ENCODE measurements around the gene CATSPERZ. TPM values are rescaled to one million over a fixed set of nuclear protein-coding genes. Genes with fewer than 3 reads are reported as not detected.

CATSPERZ gene
- total RNA-seq, 1 donor from 2014 or later: not detected

DNA sequence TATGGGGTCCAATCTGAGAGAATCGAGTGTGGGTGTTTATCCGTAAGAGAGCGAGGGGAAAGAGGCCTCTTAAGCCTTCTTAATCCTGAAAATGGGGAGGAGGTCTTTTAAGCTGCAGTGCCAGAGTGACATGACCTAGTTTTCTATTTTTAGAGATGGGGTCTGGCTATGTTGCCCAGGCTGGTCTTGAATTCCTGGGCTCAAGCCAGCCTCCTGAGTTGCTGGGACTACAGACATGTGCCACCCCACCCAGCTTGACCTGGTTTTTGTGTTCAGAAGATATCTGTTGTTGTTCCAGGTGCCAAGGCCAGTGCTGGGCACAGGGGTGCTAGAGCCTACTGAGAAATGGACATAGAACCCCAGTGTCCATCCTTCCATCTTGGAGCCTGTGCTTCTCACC is 17.1 kb upstream of the CATSPERZ start:
- intact Hi-C loops (cut with micrococcal nuclease): no loop called here
- no peak for DNase-seq
- ATAC-seq: no peak

DNA sequence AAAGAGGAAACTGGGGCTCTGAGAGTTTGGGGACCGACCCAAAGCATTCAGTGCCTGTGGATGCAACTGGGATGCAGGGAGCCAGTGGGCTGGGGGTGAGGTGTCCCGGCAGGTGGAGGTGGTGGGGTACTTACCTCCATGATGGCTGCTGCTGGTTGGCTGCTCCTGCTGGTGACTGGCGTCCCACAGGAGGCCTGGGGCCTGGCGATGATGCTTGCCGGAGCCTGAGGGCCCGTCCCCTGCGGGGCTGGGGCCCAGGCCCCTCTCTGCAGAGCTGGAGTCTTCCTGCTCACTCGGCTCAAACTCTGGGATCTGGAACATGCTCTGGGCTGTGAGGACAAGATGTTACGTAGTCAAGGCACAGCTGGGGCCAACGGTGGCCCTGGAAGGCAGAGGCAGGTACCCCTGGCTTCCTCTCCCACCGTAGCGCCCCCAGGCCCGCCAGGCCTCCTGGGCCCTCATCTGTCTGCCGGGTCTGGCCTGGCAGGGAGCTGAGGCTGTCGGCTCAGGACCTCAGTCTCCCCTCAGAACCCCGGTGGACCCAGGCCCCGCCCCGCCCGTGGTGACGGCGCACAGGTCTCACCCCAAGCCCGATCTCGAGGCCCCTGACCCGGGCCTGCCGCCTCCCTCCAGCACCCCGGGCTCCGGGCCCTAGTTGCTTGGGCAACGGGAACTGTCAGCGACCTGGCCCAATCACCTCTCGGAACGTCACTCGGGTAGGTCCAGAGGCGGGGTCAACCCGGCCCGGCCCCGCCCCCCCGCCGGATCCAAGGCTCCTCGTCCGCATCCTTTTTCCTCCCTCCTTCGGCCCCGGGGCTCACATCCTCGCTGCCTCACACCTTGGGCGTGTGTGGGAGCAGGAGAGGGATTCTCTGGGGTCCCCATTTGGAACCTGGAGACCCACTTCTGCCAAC is 15.9 kb upstream of the CATSPERZ start, which contains the start of gene BAD:
Gene BAD (minus strand): TSS at position 618 of the 914 bp plus-strand sequence. CDS start 297 bp downstream, at position 321.
- peak; percentile 90 for ATAC-seq
- DNase-seq: peak; percentile 97
- intact Hi-C loops (cut with micrococcal nuclease): no loop called here

DNA sequence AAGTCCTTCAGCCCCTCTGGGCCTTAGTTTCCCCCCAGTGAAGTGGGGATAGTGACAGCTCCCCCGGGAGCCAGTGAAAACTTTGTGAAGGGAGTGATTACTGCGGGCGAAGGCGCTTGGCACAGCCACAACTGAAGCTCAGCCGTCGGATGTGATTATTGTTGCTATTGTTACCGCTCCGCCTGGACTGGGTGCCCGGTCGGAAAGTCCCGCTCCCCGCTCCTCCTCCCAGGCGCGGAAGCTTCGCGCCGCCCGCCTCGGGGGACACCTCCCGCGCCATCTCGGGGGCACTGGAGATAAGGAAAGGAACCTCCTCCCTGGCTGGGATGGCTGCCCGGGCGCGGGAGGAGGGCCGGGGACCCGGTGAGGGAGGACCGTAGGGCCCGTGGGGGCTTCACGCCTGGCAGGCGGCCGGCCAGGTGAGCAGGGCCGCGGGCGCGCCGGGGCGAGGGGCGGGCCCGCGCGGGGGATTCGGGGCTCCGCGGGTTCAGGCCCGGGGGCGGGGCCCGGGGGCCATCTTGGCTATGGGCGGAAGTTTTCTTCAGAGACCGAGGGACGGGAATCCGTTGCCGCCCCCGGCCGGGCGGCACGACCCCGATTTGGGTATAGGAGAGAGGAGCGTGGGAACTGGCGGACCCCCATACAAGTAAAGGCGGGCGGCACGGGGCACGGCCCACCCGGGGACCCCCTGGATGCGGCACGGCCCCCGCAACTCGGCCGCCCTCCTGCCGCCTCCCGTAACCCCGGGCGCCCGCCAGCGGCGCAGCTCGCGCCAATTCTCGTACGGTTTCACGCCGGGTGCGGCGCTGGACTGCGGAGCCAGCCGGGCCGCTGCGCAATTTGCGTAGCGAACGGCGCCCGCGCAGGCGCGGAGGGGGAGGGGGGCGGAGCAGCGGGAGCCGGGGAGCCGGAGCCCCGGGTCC is 14.9 kb upstream of the CATSPERZ start, which contains the start of gene GPR137:
Gene GPR137 (plus strand): TSS at position 887 of the 923 bp plus-strand sequence. CDS start 677 bp downstream, outside the sequence.
- ATAC-seq (peak; percentile 80), DNase-seq (peak; percentile 93)
- intact Hi-C loops (cut with micrococcal nuclease): no loop called here

DNA sequence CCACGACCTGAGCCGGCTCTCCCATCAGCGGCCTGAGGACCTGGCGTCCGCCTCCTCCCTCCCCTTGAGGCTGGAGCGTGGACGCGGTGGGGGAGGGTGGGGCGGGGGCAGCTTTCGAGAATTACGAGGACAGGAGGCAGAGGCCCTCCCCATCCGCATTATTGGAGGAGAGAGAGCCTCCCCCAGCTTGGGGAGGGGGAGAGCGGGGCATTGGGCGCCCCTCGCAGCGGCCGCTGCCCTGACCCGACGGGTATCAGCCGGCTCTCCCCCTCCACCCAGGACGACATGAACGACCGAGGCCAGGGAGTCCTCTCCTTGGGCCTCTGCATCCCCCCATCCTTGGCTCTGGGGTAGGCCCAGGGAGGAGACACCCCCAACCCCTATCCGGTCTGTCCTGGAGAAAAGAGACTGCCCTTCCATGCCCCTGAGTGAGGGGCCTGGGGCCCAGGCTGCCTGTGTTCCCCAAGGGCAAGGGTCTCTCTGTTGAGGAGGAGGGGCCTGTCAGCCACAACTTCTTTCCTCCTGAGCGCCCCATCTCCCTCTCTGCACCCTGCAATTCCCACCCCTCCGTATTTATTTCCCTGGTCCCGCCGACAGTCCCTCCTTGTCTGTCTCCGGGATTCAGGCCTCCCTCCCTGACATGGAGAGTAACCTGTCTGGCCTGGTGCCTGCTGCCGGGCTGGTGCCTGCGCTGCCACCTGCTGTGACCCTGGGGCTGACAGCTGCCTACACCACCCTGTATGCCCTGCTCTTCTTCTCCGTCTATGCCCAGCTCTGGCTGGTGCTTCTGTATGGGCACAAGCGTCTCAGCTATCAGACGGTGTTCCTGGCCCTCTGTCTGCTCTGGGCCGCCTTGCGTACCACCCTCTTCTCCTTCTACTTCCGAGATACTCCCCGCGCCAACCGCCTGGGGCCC is 14.0 kb upstream of the CATSPERZ start:
- ATAC-seq: no peak
- intact Hi-C loops (cut with micrococcal nuclease): no loop called here

DNA sequence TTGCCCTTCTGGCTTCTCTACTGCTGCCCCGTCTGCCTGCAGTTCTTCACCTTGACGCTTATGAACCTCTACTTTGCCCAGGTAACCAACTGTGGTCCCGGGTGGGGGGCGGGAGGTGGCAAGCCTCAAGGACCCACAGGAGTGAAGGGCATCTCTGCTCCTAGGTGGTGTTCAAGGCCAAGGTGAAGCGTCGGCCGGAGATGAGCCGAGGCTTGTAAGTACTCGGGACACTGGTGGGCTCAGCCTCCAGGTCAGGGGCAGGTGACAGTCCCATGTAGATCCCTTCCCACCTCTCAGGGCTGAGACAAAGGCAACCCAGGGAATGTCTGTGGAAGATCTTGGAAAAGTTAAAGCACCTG is 13.4 kb upstream of the CATSPERZ start:
- intact Hi-C loops (cut with micrococcal nuclease): no loop called here
- no peak for ATAC-seq
- no peak for DNase-seq

More for the DNA sequence above, 14.0 kb upstream of the CATSPERZ start:
- no peak for DNase-seq

DNA sequence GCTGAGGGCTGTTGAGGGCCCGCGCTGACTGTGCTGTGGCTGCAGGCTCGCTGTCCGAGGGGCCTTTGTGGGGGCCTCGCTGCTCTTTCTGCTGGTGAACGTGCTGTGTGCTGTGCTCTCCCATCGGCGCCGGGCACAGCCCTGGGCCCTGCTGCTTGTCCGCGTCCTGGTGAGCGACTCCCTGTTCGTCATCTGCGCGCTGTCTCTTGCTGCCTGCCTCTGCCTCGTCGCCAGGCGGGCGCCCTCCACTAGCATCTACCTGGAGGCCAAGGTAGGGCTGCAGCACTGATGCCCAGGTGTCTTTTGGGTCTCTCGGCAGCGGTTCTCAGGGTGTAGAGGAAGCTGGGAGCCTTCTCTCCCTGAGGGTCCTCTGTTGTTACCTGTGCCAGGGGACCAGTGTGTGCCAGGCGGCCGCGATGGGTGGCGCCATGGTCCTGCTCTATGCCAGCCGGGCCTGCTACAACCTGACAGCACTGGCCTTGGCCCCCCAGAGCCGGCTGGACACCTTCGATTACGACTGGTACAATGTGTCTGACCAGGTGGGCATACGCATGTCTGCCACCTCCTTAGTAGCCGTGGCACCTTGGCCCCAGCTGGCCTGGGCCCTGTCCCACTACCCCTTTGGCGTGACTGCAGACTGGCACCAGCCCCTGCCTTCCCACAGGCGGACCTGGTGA is 12.3 kb upstream of the CATSPERZ start:
- DNase-seq (no peak), ATAC-seq (no peak)
- intact Hi-C loops (cut with micrococcal nuclease): no loop called here

DNA sequence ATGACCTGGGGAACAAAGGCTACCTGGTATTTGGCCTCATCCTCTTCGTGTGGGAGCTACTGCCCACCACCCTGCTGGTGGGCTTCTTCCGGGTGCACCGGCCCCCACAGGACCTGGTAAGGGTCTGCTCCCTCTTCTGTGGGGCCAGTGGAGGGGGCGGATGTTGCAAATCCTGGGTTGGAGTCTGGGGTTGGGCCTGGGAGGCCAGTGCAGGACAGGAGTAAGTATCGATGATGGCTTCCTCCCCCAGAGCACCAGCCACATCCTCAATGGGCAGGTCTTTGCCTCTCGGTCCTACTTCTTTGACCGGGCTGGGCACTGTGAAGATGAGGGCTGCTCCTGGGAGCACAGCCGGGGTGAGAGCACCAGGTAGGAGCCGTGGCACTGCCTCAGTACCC is 11.8 kb upstream of the CATSPERZ start:
- no peak for DNase-seq
- intact Hi-C loops (cut with micrococcal nuclease): no loop called here
- ATAC-seq: no peak

DNA sequence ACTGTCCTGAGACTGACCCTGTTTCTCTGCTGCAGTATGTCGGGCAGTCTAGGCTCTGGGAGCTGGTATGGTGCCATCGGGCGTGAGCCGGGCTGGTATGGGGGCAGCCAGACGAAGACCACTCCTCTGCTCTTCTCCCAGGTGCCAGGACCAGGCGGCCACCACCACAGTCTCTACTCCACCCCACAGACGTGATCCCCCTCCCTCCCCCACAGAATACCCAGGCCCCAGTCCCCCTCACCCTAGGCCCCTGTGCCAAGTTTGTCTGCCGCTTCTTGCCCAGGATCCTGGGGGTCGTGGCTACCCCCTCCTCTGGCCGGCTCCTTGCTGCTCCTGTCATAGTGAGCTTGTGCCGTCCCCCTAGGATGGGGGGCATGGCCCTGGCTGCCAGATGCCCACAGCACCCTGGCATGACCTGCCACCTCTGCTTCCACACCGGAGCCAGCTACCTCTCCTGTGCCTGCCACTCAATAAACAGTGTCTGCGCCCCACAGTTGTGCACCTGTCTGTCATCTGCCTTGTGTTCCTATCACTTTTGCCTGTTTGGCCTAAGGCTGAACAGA is 11.1 kb upstream of the CATSPERZ start:
- ATAC-seq (no peak), DNase-seq (no peak)
- intact Hi-C loops (cut with micrococcal nuclease): no loop called here

DNA sequence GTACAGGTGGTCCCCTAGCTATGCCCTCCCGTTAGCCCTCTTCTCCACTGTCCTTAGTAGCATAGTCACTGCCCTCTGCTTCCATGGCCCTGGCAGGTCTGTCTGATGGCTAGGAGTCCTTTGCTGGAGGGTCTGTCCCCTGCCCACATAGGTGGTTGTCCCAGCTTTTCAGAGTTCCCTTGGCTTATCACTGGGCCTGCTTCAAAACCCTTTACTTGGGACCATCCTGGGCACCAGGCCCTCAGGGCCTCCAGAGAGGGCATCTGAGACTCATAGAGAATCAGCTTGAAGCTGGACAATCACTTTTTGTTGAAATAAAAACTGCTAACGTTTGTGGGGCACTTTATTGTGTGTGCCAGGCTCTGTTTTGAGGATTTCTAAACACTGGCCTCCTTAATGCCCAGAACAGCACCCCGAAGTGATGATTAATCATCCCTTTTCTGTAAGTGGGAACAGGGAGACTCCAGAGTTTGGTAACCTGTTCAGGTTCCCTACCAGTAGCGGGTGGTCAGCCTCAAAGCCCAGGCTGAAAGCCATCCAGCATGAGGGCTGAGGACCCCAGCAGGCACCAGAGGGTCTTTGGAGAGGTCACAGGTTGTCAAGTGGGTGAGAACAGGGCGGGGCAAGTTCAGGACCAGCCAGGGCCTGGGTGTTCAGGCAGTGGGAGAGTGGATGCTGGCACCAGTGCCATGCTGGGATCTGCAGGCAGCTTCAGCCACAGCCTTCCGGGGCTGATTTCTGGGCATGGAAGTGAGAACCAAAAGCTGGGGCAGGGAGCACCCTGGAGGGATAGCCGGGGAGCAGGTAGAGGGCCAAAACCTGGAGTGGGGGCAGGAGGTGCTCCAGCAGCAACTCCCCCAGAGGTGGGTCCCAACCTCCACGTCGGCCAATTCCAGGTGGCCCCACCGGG is 9.6 kb upstream of the CATSPERZ start:
- ATAC-seq: no peak
- intact Hi-C loops (cut with micrococcal nuclease): no loop called here
- DNase-seq: no peak

DNA sequence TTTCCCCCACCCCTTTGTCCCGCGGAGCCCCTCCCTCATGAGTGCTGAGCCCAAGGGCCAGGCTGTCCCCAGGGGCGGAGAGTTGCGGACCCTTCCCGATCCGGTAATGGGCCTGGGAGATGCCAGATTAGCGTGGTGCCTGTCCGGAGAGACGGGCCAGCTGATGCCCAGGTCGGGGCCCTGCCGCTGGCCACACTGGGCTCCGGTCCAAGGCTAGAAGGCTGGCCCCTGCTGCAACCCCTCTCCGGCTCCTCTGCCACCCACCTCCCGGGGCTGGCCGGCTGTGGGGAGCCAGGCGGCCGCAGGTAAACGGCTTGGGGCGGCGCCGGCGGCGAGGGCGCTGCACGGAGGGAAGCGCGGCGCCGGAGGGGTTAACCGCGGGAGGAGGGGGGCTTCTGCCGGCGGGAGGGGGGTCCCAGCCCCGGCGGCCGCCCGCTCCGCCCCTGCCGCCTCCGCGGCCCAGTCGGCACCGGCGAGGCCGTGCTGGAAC is 8.9 kb upstream of the CATSPERZ start, which contains the start of gene KCNK4:
Gene KCNK4 (plus strand): TSS at position 41 of the 490 bp plus-strand sequence. CDS start 1,717 bp downstream, outside the sequence.
- intact Hi-C loops (cut with micrococcal nuclease): no loop called here
- no peak for DNase-seq
- no peak for ATAC-seq

DNA sequence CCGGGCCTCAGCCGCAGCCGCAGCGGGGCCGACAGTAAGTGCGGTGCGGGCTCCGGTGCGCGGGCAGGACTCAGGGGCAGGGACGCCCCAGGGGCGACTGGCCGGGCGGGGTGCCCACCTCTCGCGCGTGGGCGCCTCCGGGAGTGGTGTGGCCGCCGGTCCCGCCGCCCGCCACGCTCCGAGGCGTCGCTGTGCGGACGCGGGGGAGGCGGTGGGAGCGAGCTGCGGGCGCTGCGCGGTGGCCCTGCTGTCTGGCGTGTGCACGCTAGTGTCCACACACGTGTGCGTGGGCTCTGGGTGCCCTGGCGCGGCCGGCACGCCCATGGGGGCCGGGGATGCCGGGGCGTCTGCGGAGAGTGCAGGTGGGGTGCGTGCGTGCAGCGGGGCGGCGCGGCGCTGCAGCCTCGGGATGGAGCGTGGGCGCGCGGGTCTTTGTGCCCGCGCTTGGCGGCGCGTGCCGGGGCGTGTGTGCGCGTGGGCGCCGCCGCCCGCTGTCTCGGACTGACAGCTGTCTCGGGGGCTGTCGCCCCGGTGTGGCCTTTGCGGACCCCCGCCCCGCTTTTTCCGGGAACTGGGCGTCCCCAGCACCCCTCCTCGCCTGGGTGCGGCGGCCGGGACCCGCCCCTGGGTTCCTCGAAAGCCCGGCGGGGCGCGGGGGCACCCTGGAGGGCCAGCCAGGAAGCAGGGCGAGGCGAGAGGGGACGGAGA is 8.3 kb upstream of the CATSPERZ start:
- no peak for DNase-seq
- intact Hi-C loops (cut with micrococcal nuclease): no loop called here
- no peak for ATAC-seq

DNA sequence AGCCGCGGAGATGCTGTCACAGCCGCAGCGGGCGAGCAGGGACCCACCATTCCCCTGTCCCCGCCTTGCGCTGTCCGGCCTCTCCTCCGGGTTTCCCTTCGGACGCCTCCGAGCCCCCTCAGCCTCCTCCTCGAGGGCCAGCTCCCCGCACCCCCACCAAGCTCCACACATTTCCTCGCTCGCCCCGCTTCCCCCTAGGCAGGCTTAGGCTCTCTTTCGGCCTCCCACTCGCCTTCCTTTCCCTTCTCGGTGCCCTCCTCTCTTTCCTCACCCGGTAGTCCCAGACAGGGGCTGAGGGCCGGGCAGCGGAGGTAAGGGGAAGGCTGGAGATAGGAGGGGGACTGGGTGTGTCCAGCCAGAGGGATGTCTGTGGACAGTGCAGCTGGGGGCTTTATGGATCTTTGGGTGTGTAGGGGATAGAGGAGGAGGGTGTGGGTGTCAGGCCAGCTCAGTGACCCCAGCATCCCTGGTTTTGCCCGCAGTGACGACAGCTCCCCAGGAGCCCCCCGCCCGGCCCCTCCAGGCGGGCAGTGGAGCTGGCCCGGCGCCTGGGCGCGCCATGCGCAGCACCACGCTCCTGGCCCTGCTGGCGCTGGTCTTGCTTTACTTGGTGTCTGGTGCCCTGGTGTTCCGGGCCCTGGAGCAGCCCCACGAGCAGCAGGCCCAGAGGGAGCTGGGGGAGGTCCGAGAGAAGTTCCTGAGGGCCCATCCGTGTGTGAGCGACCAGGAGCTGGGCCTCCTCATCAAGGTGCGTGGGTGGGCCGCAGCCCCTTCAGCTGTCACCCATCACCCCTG is 7.5 kb upstream of the CATSPERZ start:
- no peak for ATAC-seq
- no peak for DNase-seq
- intact Hi-C loops (cut with micrococcal nuclease): no loop called here

DNA sequence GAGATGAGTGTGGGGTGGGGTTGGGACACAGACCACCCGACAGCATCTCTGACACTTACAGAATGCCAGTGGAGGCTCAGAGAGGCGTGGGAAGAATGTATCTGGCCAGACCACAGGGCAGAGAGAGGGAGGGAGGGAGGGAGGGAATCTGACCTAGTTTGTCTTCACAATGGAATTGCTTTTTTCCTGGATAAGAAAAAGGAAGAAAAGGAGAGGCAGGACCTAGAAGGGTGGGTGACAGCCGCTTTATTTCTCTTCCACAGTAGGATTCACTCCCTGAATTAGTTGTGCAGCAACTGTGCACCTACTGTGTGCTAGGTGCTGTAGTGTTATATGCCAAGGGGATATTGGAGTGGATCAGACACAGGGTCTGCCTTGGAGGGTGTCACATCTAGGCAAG is 5.4 kb upstream of the CATSPERZ start:
- DNase-seq (no peak), ATAC-seq (no peak)
- intact Hi-C loops (cut with micrococcal nuclease): no loop called here

DNA sequence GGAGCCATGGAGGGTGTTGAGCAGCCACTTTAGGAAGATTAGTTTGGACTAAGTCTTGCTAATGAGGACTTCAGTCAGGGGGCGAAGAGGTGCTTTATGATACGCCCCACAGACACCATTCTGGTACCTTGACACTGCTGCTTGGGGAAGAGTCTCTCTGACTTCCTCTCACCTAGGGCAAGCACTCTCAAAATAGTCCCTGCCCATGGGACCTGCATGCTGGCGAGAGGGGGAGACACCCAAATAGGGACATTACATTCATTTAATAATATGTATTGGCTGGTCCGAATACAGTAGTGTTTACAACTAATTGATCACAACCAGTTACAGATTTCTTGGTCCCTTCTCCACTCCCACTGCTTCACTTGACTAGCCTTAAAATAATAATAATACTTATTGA is 4.4 kb upstream of the CATSPERZ start:
- DNase-seq (no peak), ATAC-seq (no peak)
- intact Hi-C loops (cut with micrococcal nuclease): no loop called here

DNA sequence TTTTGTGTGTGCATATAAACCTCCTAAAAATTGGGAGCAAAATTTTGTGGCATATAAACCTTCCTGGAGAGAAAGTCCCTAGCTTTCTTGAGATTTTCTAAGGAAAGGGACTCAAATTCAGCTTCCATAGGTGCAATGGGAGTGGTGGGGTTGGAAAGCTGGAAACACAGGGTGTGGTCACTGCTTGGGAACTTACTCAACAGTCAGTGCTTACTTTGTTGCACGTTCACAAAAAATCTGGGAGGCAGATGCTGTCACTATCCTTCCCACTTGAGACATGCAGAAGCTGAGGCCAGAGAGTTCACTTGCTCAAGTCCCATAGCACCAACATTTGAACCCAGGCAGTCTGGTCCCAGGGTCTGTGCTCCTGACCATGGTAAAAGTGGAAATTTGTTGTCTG is 3.9 kb upstream of the CATSPERZ start:
- no peak for DNase-seq
- intact Hi-C loops (cut with micrococcal nuclease): no loop called here
- ATAC-seq: no peak
